MM.1S (cell line): Measurements from ENCODE around the gene ETHE1.

ENCODE experiments used
- EZH2 ChIP-seq: fragments of 300-600 bp; sonication (generic); optimal IDR thresholded peaks from 2 replicates; pipeline ENCODE3; 2017; ENCODE audit warnings: low read depth, mild to moderate bottlenecking, antibody characterized with exemption, low read length, mixed read lengths
- EZH2phosphoT487 ChIP-seq: fragments of 300-600 bp; sonication (generic); IDR thresholded peaks from 2 replicates; pipeline ENCODE4 v1.6.1; 2018; ENCODE audit warnings: antibody characterized with exemption, low read length
- TF ChIP-seq, protein P1 (sequence below): fragments of 300-600 bp; sonication (generic); IDR thresholded peaks from 2 replicates; pipeline ENCODE4 v1.5.1; 2016; ENCODE audit warnings: antibody characterized with exemption, low read length, mixed read lengths

DNA sequence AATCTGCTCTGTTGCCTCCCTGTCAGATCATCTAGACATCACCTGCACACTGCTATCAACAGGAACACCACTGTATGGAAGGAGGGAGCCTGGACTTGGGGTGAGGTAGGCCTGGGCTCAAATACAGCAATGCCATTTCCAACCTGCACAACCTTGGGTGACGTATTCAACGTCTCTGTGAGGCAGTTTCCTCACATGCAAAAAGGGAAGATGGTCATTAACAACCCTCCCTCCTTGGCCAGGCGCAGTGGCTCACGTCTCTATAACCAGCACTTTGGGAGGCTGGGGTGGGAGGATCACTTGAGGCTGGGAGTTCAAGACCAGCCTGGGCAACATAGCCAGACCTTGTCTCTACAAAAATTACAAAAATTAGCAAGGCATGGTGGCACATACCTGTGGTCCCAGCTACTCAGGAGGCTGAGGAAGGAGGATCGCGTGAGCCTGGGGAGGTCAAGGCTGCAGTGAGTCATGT lies 35.3 kb upstream of the ETHE1 start:
- TF ChIP-seq EZH2 (no peak), EZH2phosphoT487 (no peak)
- TF ChIP-seq, protein P1, sequence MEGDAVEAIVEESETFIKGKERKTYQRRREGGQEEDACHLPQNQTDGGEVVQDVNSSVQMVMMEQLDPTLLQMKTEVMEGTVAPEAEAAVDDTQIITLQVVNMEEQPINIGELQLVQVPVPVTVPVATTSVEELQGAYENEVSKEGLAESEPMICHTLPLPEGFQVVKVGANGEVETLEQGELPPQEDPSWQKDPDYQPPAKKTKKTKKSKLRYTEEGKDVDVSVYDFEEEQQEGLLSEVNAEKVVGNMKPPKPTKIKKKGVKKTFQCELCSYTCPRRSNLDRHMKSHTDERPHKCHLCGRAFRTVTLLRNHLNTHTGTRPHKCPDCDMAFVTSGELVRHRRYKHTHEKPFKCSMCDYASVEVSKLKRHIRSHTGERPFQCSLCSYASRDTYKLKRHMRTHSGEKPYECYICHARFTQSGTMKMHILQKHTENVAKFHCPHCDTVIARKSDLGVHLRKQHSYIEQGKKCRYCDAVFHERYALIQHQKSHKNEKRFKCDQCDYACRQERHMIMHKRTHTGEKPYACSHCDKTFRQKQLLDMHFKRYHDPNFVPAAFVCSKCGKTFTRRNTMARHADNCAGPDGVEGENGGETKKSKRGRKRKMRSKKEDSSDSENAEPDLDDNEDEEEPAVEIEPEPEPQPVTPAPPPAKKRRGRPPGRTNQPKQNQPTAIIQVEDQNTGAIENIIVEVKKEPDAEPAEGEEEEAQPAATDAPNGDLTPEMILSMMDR, result no peak
